Loucy (cell line): Measurements from ENCODE around the gene NEK7.
A peak's percentile ranks its signal among the peaks of the same experiment; 100 is the strongest.

Source experiments
- H2AFZ ChIP-seq: fragments of 200-600 bp; sonication (generic); 2 replicates; pipeline ENCODE4 v1.6.0; 2016; ENCODE audit warnings: antibody characterized with exemption, mild to moderate bottlenecking, low read length, moderate library complexity
- H3F3A ChIP-seq: fragments of 200-600 bp; 2 replicates; pipeline ENCODE4 v1.6.0; 2016; ENCODE audit warnings: antibody characterized with exemption, low read depth, mild to moderate bottlenecking
- H3K27me3 ChIP-seq: fragments of 200-600 bp; sonication (generic); 2 replicates; pipeline ENCODE4 v1.6.1; 2014; ENCODE audit warnings: low read length, mild to moderate bottlenecking; ENCODE audit not compliant: insufficient read depth, poor library complexity, severe bottlenecking
- H3K36me3 ChIP-seq: fragments of 200-600 bp; sonication (generic); 2 replicates; pipeline ENCODE4 v1.6.1; 2016; ENCODE audit warnings: low read length; ENCODE audit not compliant: insufficient read depth
- H3K4me1 ChIP-seq: fragments of 200-600 bp; sonication (generic); 2 replicates; pipeline ENCODE4 v1.5.1; 2014; ENCODE audit warnings: low read length, mild to moderate bottlenecking; ENCODE audit not compliant: insufficient read depth, poor library complexity, severe bottlenecking
- H3K4me2 ChIP-seq: fragments of 200-600 bp; sonication (generic); 2 replicates; pipeline ENCODE4 v1.6.0; 2014; ENCODE audit warnings: antibody characterized with exemption, low read length, low read depth, mild to moderate bottlenecking; ENCODE audit not compliant: poor library complexity, severe bottlenecking
- H3K4me3 ChIP-seq: fragments of 200-600 bp; sonication (generic); 2 replicates; pipeline ENCODE4 v1.5.1; 2014; ENCODE audit warnings: low read length, mild to moderate bottlenecking, mixed read lengths; ENCODE audit not compliant: poor library complexity, severe bottlenecking
- H3K79me2 ChIP-seq: fragments of 200-600 bp; sonication (generic); 2 replicates; pipeline ENCODE4 v1.6.1; 2014; ENCODE audit warnings: low read length; ENCODE audit not compliant: insufficient read depth
- H3K9ac ChIP-seq: fragments of 200-600 bp; sonication (generic); 2 replicates; pipeline ENCODE4 v1.6.0; 2014; ENCODE audit warnings: mild to moderate bottlenecking, low read depth, low read length, moderate library complexity; ENCODE audit not compliant: poor library complexity, severe bottlenecking
- H3K9me2 ChIP-seq: fragments of 200-600 bp; sonication (generic); replicated peaks from 2 replicates; pipeline ENCODE4 v1.6.1; 2016; ENCODE audit warnings: low read depth, low read length, mixed read lengths
- H3K9me3 ChIP-seq: fragments of 200-600 bp; sonication (generic); 2 replicates; pipeline ENCODE4 v1.6.1; 2014; ENCODE audit warnings: mild to moderate bottlenecking, antibody characterized with exemption, low read length, low read depth; ENCODE audit not compliant: insufficient read depth
- H4K20me1 ChIP-seq: fragments of 200-600 bp; sonication (generic); 2 replicates; pipeline ENCODE4 v1.6.0; 2014; ENCODE audit warnings: antibody characterized with exemption, low read length, mild to moderate bottlenecking; ENCODE audit not compliant: insufficient read depth, poor library complexity, severe bottlenecking
- CTCF ChIP-seq: fragments of 200-600 bp; sonication (generic); conservative IDR thresholded peaks from 2 replicates; pipeline ENCODE4 v1.5.1; 2014; ENCODE audit warnings: mild to moderate bottlenecking, antibody characterized with exemption, low read length
- EZH2phosphoT487 ChIP-seq: fragments of 200-600 bp; IDR thresholded peaks from 2 replicates; pipeline ENCODE4 v1.6.1; 2018; ENCODE audit warnings: antibody characterized with exemption, mild to moderate bottlenecking, moderate library complexity, borderline replicate concordance

NEK7 gene

GRCh38 chr1:198267056-198267455 is 110.3 kb downstream of the NEK7 start:
- no peaks in the 10 kb centered on the region for H3K9me2 ChIP-seq
- peaks cover 46% of the 10 kb centered on the region for H3K4me1 ChIP-seq
- H4K20me1 ChIP-seq = no peaks in the 10 kb centered on the region
- peaks cover 11% of the 10 kb centered on the region; the same call in 1 of the 2 replicates for H3K36me3 ChIP-seq
- H3K9ac ChIP-seq = no peak overlapping the region
- H3K4me3 ChIP-seq = no peak overlapping the region
- H3K4me2 ChIP-seq = no peak overlapping the region
- H3K79me2 ChIP-seq = peaks cover 44% of the 10 kb centered on the region
- peaks cover 11% of the 10 kb centered on the region; the same call in 1 of the 2 replicates for H3F3A ChIP-seq
- H3K9me3 ChIP-seq = no peaks in the 10 kb centered on the region
- no peak overlapping the region for H2AFZ ChIP-seq
- TF ChIP-seq EZH2phosphoT487 = no peak
- TF ChIP-seq CTCF = no peak
- H3K27me3 ChIP-seq = no peaks in the 10 kb centered on the region

GRCh38 chr1:198267921-198268320 is 111.1 kb downstream of the NEK7 start:
- Histone ChIP-seq H3K36me3 (peaks cover 10% of the 10 kb centered on the region; the same call in 1 of the 2 replicates), H4K20me1 (no peaks in the 10 kb centered on the region), H3K9me3 (no peaks in the 10 kb centered on the region), H3K4me1 (peaks cover 46% of the 10 kb centered on the region), H3K27me3 (no peaks in the 10 kb centered on the region), H3K9ac (peak overlapping the region; percentile 45), H2AFZ (no peak overlapping the region), H3K4me2 (peak overlapping the region; percentile 64), H3K9me2 (no peaks in the 10 kb centered on the region), H3K4me3 (no peak overlapping the region), H3F3A (peaks cover 11% of the 10 kb centered on the region; the same call in 1 of the 2 replicates), H3K79me2 (peaks cover 36% of the 10 kb centered on the region)
- TF ChIP-seq CTCF = no peak
- TF ChIP-seq EZH2phosphoT487 = no peak

- no peaks in the 10 kb centered on the region for H3K9me3 ChIP-seq
- H3F3A ChIP-seq = peaks cover 11% of the 10 kb centered on the region; the same call in 1 of the 2 replicates
- peaks cover 56% of the 10 kb centered on the region for H3K4me1 ChIP-seq
- H3K9ac ChIP-seq = peak overlapping the region; percentile 45
- H3K4me2 ChIP-seq = peak overlapping the region; percentile 64
- TF ChIP-seq CTCF = no peak
- TF ChIP-seq EZH2phosphoT487 = no peak
- H3K9me2 ChIP-seq = no peaks in the 10 kb centered on the region
- no peak overlapping the region for H2AFZ ChIP-seq
- peak overlapping the region; percentile 15 for H3K4me3 ChIP-seq
- H4K20me1 ChIP-seq = no peaks in the 10 kb centered on the region
- peaks cover 6% of the 10 kb centered on the region; the same call in 1 of the 2 replicates for H3K36me3 ChIP-seq
- peaks cover 38% of the 10 kb centered on the region for H3K79me2 ChIP-seq
- no peaks in the 10 kb centered on the region for H3K27me3 ChIP-seq
Measured at GRCh38 chr1:198268784-198269645, 112.2 kb downstream of the NEK7 start.
